Panc1 (cell line): ENCODE results near the gene MSANTD3. TPM values are rescaled to one million over a fixed set of nuclear protein-coding genes. Genes with fewer than 3 reads are reported as not detected.

Source experiments
- ATAC-seq: fragments of 200-7000 bp; cut with Tn5 transposase; 2 replicates; pipeline ENCODE4 v1.9.1; 2020; ENCODE audit warnings: mild to moderate bottlenecking, moderate library complexity
- BruUV-seq: library from RNA; stranded (reverse); fragments of 400-500 nt; replicated peaks from 2 replicates; lab custom pipeline; 2021; lab: Mats Ljungman, UMichigan
- CTCF ChIA-PET: fragments of 300-600 bp; sonication (Branson Sonifier 250); formaldehyde crosslinking; loops from one replicate; lab custom pipeline; 2022; ENCODE audit warnings: antibody characterized with exemption; lab: Charles Lee
- POLR2A ChIA-PET: fragments of 300-600 bp; sonication (Branson Sonifier 250); formaldehyde crosslinking; loops from one replicate; lab custom pipeline; 2022; ENCODE audit warnings: antibody characterized with exemption; lab: Charles Lee
- DNase-seq: peaks from one replicate; pipeline ENCODE4 v3.0.0-alpha.2; 2010; ENCODE audit warnings: low read depth, low spot score
- H3K27ac ChIP-seq: 2 replicates; pipeline ENCODE4 v1.5.1; 2011; ENCODE audit warnings: mild to moderate bottlenecking, low read length, inconsistent platforms
- H3K27me3 ChIP-seq: fragments of 200-500 bp; sonication (Bioruptor generic); 2 replicates; pipeline ENCODE4 v1.6.0; 2014; ENCODE audit warnings: low read length, inconsistent platforms; ENCODE audit not compliant: control insufficient read depth, insufficient read depth
- H3K36me3 ChIP-seq: fragments of 200-500 bp; sonication (Bioruptor generic); 2 replicates; pipeline ENCODE4 v1.5.1; 2014; ENCODE audit warnings: inconsistent platforms, mild to moderate bottlenecking, low read length, moderate library complexity; ENCODE audit not compliant: control insufficient read depth, insufficient read depth
- H3K4me1 ChIP-seq: 2 replicates; pipeline ENCODE4 v1.5.1; 2011; ENCODE audit warnings: inconsistent platforms, mild to moderate bottlenecking, low read length, moderate library complexity; ENCODE audit not compliant: control insufficient read depth, insufficient read depth
- H3K4me3 ChIP-seq, 2 experiments: 2 replicates each; pipeline ENCODE4 v1.5.1; 2011 to 2012; ENCODE audit warnings: low read depth in 2 of 2, low read length in 2 of 2, mild to moderate bottlenecking in 2 of 2, inconsistent platforms in 1 of 2, moderate library complexity in 1 of 2
- H3K9me3 ChIP-seq: fragments of 200-500 bp; sonication (Bioruptor generic); 2 replicates; pipeline ENCODE4 v1.5.1; 2014; ENCODE audit warnings: low read depth, mild to moderate bottlenecking, inconsistent platforms, low read length, moderate library complexity; ENCODE audit not compliant: control insufficient read depth, insufficient read depth
- CTCF ChIP-seq: fragments of 450-650 bp; IDR thresholded peaks from 2 replicates; pipeline ENCODE4 v1.5.1; 2017; ENCODE audit warnings: mild to moderate bottlenecking
- POLR2AphosphoS5 ChIP-seq: IDR thresholded peaks from 2 replicates; pipeline ENCODE4 v1.6.1; 2012; ENCODE audit warnings: mild to moderate bottlenecking, low read depth, low read length, moderate library complexity
- REST ChIP-seq, 2 experiments: IDR thresholded peaks; 2 replicates each; pipeline ENCODE4 v1.6.1; 2011 to 2012; ENCODE audit warnings: low read depth in 2 of 2, control low read depth in 1 of 2, low read length in 1 of 2, mild to moderate bottlenecking in 1 of 2, moderate library complexity in 1 of 2; ENCODE audit not compliant: insufficient read depth in 1 of 2
- SIN3A ChIP-seq: IDR thresholded peaks from 2 replicates; pipeline ENCODE4 v1.6.1; 2012; ENCODE audit warnings: low read depth, mild to moderate bottlenecking, low read length, moderate library complexity, borderline replicate concordance; ENCODE audit not compliant: insufficient read depth
- TCF7L2 ChIP-seq: IDR thresholded peaks from 2 replicates; pipeline ENCODE4 v1.6.1; 2011; ENCODE audit warnings: mild to moderate bottlenecking, low read depth, low read length, inconsistent platforms
- in situ Hi-C: cut with HindIII; loops from 2 replicates; pipeline ENCODE4 v1.10.0; 2016; ENCODE audit warnings: low sequenced_read_pairs, low pct_unique_long_range_greater_than_20kb
- intact Hi-C: fragments of 100-400 bp; cut with micrococcal nuclease; formaldehyde crosslinking; loops from one replicate; pipeline ENCODE4 v1.10.0; 2022; ENCODE audit not compliant: unreplicated experiment
- total RNA-seq: library from RNA; stranded (reverse); gene quantifications from one replicate; pipeline ENCODE4 v1.2.1, GENCODE V29; 2021; ENCODE audit not compliant: unreplicated experiment

MSANTD3 gene
- total RNA-seq, 1 experiment from 2014 or later: 58.7 TPM

GRCh38 chr9:100474924-100475276, 48.0 kb downstream of the MSANTD3 start:
- no peak for DNase-seq
- Histone ChIP-seq H3K9me3 (no peaks in the 10 kb centered on the region), H3K4me3 (no peak overlapping the region), H3K36me3 (no peaks in the 10 kb centered on the region), H3K4me1 (no peaks in the 10 kb centered on the region), H3K27me3 (no peaks in the 10 kb centered on the region), H3K27ac (no peak overlapping the region)
- ChIA-PET POLR2A (no interaction called here), CTCF (no interaction called here)
- TF ChIP-seq SIN3A: no peak
- TF ChIP-seq POLR2AphosphoS5: no peak
- TF ChIP-seq TCF7L2: no peak
- no peak for TF ChIP-seq REST (IDR thresholded peaks at IDR 0.05; ENCODE audit: insufficient read depth in 1 of 2, low read depth in 2 of 2, low read length in 1 of 2)
- TF ChIP-seq CTCF: no peak
- no peak for ATAC-seq
- in situ Hi-C loops: no loop called here
- BruUV-seq: no TSS peak
- intact Hi-C loops: no loop called here

GRCh38 chr9:100477241-100477640, 50.3 kb downstream of the MSANTD3 start:
- no peaks in the 10 kb centered on the region for H3K9me3 ChIP-seq
- no peaks in the 10 kb centered on the region for H3K27me3 ChIP-seq
- CTCF ChIA-PET: no interaction called here
- no peaks in the 10 kb centered on the region for H3K36me3 ChIP-seq
- POLR2A ChIA-PET: no interaction called here
- H3K4me1 ChIP-seq: no peaks in the 10 kb centered on the region
- H3K4me3 ChIP-seq: no peak overlapping the region
- TF ChIP-seq SIN3A (no peak), REST (IDR thresholded peaks at IDR 0.05; ENCODE audit: insufficient read depth in 1 of 2, low read depth in 2 of 2, low read length in 1 of 2) (no peak)
- DNase-seq: no peak
- intact Hi-C loops: no loop called here
- no peak overlapping the region for H3K27ac ChIP-seq
- in situ Hi-C loops: no loop called here
- no peak for ATAC-seq
- BruUV-seq: no TSS peak
